Fibroblast of the aortic adventitia (primary cell): ENCODE data around the gene ALDH1A1. TPM values are rescaled to one million over a fixed set of nuclear protein-coding genes. Genes with fewer than 3 reads are reported as not detected.

Experiments used
- DNase-seq: peaks from one replicate; pipeline ENCODE4 v3.0.0-alpha.2; 2010; ENCODE audit warnings: low read depth
- H3K4me3 ChIP-seq: 2 replicates; pipeline ENCODE4 v1.5.1; 2011; ENCODE audit warnings: low read depth, mild to moderate bottlenecking, control low read depth, low read length, moderate library complexity
- total RNA-seq: library from RNA; depleted of rRNA; stranded (reverse); fragments of >200 nt; gene quantifications from 2 replicates; pipeline ENCODE4 v1.2.3, GENCODE V29; 2012; ENCODE audit warnings: low replicate concordance
- TF ChIP-seq, protein P1 (sequence below): IDR thresholded peaks from 2 replicates; pipeline ENCODE4 v1.5.1; 2011; ENCODE audit warnings: mild to moderate bottlenecking, low read length, control low read depth, inconsistent platforms; ENCODE audit not compliant: insufficient read depth

Gene ALDH1A1
- 8.8 and 65.4 TPM in 2 replicates for total RNA-seq

DNA sequence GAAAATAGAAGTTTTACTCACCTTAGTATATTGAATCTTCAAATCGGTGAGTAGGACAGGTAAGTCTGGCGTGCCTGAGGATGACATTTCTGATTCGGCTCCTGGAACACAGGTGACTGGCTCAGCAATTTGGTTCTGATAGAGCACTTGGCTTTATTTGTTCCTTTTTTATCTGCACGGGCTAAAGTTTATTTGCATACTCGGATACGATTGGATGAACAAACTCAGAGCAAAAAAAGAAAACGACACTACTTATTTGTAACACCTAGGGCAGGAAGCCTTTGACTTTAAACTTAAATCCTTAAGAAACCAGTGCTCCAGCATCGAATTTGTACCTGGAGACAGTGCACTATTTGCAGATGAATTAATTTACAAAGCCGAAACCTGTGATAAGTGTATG is at the start of gene ALDH1A1:
Gene ALDH1A1 (minus strand): TSS at position 140 of the 400 bp plus-strand sequence. CDS start 53 bp downstream, at position 87.
- DNase-seq = peak; percentile 20
- peak within 1 kb of the TSS; percentile 32 for H3K4me3 ChIP-seq
- TF ChIP-seq, protein P1, sequence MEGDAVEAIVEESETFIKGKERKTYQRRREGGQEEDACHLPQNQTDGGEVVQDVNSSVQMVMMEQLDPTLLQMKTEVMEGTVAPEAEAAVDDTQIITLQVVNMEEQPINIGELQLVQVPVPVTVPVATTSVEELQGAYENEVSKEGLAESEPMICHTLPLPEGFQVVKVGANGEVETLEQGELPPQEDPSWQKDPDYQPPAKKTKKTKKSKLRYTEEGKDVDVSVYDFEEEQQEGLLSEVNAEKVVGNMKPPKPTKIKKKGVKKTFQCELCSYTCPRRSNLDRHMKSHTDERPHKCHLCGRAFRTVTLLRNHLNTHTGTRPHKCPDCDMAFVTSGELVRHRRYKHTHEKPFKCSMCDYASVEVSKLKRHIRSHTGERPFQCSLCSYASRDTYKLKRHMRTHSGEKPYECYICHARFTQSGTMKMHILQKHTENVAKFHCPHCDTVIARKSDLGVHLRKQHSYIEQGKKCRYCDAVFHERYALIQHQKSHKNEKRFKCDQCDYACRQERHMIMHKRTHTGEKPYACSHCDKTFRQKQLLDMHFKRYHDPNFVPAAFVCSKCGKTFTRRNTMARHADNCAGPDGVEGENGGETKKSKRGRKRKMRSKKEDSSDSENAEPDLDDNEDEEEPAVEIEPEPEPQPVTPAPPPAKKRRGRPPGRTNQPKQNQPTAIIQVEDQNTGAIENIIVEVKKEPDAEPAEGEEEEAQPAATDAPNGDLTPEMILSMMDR = no peak

DNA sequence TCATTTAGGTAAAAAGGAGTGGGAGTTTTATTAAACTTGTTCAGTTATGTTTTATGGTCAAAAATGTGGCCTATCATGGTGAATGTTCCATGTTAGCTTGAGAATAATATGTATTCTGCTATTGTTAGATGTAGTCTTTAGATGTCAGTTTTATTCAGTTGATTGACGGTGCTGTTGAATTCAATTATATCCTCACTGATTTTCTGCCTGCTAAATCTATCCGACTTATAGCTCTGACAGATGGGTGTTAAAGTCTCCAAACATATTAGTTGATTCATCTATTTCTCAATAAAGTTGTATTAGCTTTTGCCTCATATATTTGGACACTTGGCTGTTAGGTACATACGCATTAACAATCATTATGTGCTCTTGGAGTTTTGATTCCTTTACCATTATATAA is 49.0 kb upstream of the ALDH1A1 start:
- TF ChIP-seq, protein P1 = no peak
- no peak overlapping the region for H3K4me3 ChIP-seq
- no peak for DNase-seq

DNA sequence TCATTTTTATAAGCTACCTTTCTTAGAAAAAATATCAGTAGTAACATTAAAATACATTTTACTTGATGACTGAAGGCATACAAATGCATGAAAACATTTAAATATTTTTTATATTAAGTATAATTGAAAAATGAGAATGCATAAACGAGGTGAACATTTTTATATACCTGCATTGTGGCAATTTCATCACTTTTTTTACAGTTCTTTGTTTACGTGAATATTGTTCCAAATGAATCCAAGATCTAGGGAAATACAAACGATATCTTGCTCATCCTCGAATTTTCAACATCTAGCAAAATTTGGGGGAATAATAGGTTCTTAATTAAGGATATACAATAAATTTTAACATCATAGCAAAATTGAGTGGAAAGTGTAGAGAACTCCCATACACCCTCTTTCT is 45.5 kb upstream of the ALDH1A1 start:
- DNase-seq = no peak
- no peak overlapping the region for H3K4me3 ChIP-seq
- TF ChIP-seq, protein P1 = no peak

DNA sequence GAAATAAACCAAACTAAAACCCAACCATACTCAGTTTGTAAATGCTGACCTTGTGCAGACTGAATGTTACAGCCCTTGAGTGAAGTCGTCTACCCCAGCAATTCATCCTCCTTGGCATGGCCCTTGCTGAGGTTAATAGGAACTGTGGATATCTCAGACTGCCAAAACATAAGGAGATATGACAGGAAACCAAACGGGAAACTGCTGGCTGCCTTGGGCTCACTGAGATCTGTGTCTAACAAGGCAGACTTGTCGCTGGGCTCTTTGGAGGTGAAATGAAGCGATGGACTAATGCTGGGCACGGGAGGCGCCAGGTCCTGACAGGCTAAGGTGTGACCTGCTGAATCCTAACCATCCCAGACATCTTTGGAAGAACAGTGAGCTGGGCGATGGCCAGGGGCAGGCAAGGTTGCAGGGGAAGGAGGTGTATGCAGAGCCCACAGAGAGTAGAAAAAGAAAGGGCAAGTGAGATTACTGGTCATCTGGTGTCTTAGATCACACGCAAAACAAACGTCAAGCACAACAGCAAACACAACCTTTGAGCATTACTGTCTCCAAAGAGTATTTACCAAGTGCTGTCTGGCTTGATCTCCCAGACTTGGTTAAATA is 44.6 kb upstream of the ALDH1A1 start:
- DNase-seq = no peak
- no peak overlapping the region for H3K4me3 ChIP-seq
- TF ChIP-seq, protein P1 = no peak

DNA sequence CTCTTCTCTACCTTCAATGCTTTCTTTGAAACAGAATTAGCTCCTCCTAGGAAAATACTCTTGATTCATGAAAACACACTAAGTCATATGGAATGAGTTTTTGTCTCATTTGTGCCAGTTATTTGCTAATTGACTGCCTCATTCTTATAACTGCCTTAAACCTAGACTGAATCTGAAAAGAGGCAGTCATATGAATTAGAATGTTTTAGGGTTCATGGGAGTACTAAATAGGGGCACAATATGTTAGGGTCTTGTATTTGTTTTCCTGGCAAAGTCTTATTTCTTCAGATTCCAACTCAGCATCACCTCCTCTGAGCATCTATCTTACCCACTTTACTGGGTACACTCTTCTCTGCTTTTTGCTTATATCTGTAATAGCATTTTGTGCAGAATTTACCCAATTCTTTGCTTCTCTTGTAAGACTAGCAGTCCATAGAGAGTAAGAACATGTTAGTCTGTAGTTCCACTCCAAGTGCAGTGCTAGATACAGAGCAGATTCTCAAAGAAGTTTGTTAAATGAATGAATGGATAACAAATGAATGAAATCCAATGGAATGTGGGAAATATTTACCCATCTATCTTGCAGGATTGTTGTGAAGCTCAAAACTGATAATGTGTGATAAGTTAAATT is 43.9 kb upstream of the ALDH1A1 start:
- TF ChIP-seq, protein P1 = no peak
- H3K4me3 ChIP-seq = no peak overlapping the region
- no peak for DNase-seq

DNA sequence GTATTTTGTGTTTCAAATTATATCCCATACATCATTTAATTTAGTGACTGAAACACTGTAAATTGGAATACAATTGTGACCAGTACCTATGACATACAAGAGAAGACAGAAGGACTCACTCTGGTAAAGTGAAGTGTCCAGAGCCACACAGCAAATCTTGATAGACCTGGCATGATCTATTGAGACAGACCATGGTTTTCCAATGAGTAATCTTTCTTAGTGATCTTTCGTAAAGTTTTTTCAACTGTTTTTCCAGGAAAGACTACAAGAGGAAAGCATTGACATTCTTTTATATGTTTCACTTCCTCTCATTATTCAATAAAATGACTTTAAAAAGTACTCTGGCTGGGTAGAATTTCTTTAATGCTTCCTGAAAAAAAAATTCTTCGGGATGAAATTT is 43.3 kb upstream of the ALDH1A1 start:
- no peak overlapping the region for H3K4me3 ChIP-seq
- peak; percentile 17 for DNase-seq
- TF ChIP-seq, protein P1 = no peak
